Measurements from ENCODE around the gene MSANTD3.
"Not testable (repeated sequence)": the region's sequence is repeated elsewhere in the genome, so short reads cannot be mapped to it uniquely, and the experiment has no call there.

Gene MSANTD3

GRCh38 chr9:100426530-100427365, at the start of gene MSANTD3:
MSANTD3 (plus strand) TSS chr9:100427143; CDS start chr9:100441939, 14,796 bp downstream.
- peak; percentile 52 for DNase-seq (ENCODE audit: low read depth)

- DNase-seq (ENCODE audit: low read depth) = no peak
These were observed 47.1 kb upstream of the MSANTD3 start for GRCh38 chr9:100379862-100380261.

GRCh38 chr9:100392989-100393388, 34.0 kb upstream of the MSANTD3 start:
- DNase-seq (ENCODE audit: low read depth) = not testable (repeated sequence)

- no peak for DNase-seq (ENCODE audit: low read depth)
These were observed 32.8 kb upstream of the MSANTD3 start for GRCh38 chr9:100394032-100394695.

- DNase-seq (ENCODE audit: low read depth) = no peak
These were observed 32.1 kb upstream of the MSANTD3 start for GRCh38 chr9:100394816-100395215.

GRCh38 chr9:100396769-100397168, 30.2 kb upstream of the MSANTD3 start:
- no peak for DNase-seq (ENCODE audit: low read depth)

GRCh38 chr9:100397529-100398266, 29.2 kb upstream of the MSANTD3 start:
- no peak for DNase-seq (ENCODE audit: low read depth)

- no peak for DNase-seq (ENCODE audit: low read depth)
These were observed 25.9 kb upstream of the MSANTD3 start for GRCh38 chr9:100401042-100401441.

GRCh38 chr9:100406962-100407361, 20.0 kb upstream of the MSANTD3 start:
- DNase-seq (ENCODE audit: low read depth) = no peak

- DNase-seq (ENCODE audit: low read depth) = no peak
These were observed 18.3 kb upstream of the MSANTD3 start for GRCh38 chr9:100408546-100409175.

GRCh38 chr9:100409176-100409556, 17.8 kb upstream of the MSANTD3 start:
- DNase-seq (ENCODE audit: low read depth) = no peak

GRCh38 chr9:100411472-100412283, 15.3 kb upstream of the MSANTD3 start:
- peak; percentile 87 for DNase-seq (ENCODE audit: low read depth)

GRCh38 chr9:100413839-100414420, 13.0 kb upstream of the MSANTD3 start:
- no peak for DNase-seq (ENCODE audit: low read depth)

- no peak for DNase-seq (ENCODE audit: low read depth)
These were observed 9.1 kb upstream of the MSANTD3 start for GRCh38 chr9:100417815-100418214.

GRCh38 chr9:100419166-100419565, 7.8 kb upstream of the MSANTD3 start:
- no peak for DNase-seq (ENCODE audit: low read depth)

- not testable (repeated sequence) for DNase-seq (ENCODE audit: low read depth)
These were observed 5.8 kb upstream of the MSANTD3 start for GRCh38 chr9:100421116-100421515.

- no peak for DNase-seq (ENCODE audit: low read depth)
These were observed 1.2 kb upstream of the MSANTD3 start for GRCh38 chr9:100425758-100426157.

GRCh38 chr9:100426189-100426529, 784 bp upstream of the MSANTD3 start:
- DNase-seq (ENCODE audit: low read depth) = peak; percentile 53

- peak; percentile 60 for DNase-seq (ENCODE audit: low read depth)
These were observed 672 bp downstream of the MSANTD3 start for GRCh38 chr9:100427366-100428263.

Data from fibroblast of gingiva (primary cell).